Activated CD8-positive, alpha-beta memory T cell treated with anti-CD3 and anti-CD28 coated beads, Interleukin-2, amount 50 U/mL, for 24 hours (primary cell): ENCODE results near the gene GPC6.

Experiments used
- DNase-seq: peaks from one replicate; pipeline ENCODE4 v3.0.0-alpha.2; 2020; ENCODE audit errors: extremely low read depth

Gene GPC6

DNA sequence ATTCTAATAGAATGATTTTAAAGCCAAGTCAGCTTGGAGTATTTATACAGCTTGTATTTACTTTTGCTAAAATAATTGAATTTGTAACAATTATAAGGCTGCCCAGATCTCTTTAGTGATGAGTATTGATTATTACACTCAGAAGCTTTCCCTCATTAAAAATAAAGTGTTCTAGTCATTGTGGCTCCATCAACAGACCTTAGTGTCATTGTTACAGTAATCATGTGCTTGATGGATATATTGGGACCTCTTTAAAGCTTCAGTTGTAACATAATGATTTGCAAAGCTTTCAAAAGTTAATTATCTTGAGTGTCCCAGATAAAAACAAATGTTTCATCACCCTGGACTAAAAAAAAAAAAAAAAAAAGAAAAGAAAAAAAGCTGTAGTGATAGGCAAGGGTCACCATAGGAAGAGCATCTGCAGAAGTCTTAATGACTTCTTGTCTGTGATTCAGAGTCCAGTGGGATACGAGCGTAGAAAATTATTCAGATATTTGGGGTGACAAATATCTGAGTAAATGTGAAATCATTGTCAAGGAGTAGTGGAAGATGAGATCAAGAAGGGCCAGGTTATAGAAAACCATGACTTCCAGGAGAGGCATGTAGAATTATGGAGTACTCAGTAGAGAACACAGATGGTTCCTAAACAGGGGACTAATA lies 883.2 kb downstream of the GPC6 start:
- no peak for DNase-seq

GRCh38 chr13:94112227-94112626 lies 885.6 kb downstream of the GPC6 start:
- no peak for DNase-seq

- DNase-seq: no peak
Observed at GRCh38 chr13:94112731-94113130, 886.1 kb downstream of the GPC6 start.

DNA sequence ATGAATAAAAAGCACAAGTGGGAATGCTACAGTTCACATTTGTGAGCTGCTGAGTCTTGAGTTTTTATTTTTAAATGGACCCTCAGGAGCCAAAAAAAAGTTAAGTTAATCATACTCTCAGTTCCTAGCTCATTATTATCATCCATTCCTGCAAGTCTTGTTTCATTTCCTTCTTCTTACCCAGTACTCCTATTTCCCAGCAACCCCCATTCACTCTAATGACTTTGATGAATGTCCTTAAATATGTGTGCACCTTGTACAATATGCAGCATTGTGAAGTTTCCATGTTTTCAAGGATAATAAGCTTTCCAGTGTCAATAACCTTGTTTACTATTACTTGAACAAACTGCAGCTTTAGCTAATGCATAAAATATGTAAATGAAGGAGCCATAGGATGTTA lies 886.6 kb downstream of the GPC6 start:
- DNase-seq: no peak

DNA sequence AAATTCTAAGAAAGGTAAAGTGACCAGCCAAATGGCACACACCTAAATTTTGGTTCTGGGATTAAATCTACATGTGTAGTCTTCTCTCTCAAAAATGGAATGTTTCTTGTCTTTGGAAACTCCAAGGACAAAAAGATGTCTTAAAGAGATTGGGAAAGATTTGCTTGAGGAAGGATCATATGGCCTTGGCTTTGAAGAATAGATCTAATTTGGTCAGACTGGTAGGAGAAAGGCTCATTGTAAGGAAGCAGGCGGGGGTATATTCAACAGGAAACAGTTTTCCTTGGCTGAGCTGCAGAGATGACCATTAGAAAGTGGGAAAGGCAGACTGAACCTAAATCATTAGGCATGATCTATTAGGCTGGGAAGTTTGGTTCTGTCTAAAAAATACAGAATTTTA lies 887.6 kb downstream of the GPC6 start:
- no peak for DNase-seq

DNA sequence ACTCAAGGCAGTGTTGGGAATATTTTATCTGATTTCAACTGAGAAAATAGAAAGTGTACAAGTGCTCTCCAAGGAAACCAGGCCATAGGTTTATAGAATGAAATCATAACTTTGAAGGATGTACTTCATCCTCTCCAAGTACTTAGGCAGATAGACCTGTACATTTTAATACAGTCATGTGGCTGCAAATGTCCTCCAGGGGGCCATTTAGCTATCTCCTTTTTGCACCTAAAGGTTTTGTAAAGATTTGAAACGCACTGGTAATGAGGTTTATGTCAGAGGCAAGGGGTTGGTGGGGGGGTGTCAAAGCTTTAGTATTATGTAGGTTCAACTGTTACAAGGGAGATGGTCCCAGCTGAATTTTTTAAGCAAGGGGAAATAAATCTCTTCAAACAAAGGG lies 888.4 kb downstream of the GPC6 start:
- DNase-seq: no peak

GRCh38 chr13:94119360-94119936 lies 892.8 kb downstream of the GPC6 start:
- no peak for DNase-seq

- no peak for DNase-seq
Observed at GRCh38 chr13:94120878-94121277, 894.3 kb downstream of the GPC6 start.

- no peak for DNase-seq
Observed at GRCh38 chr13:94121686-94122085, 895.1 kb downstream of the GPC6 start.

- no peak for DNase-seq
Observed at GRCh38 chr13:94122300-94122915, 895.8 kb downstream of the GPC6 start.

DNA sequence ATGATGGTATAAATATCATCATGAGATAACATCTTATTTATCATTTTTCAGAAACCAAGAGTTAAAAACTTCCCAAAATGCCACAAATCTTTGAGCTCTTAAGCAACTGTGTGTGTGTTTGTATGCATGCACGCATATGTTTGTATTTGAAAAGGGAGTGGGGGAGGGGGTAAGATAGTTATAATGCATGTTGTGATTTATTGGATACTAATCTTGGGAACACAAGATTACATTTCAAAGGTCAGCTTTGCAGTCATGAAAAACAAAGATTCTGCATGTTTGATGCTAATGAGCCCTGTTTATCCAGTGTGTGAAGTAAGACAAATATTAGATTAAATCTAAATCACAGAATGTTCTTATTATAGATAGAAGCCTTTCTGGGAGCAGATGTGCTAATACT lies 897.0 kb downstream of the GPC6 start:
- DNase-seq: no peak

GRCh38 chr13:94128430-94128829 lies 901.8 kb downstream of the GPC6 start:
- no peak for DNase-seq

GRCh38 chr13:94129490-94129894 lies 902.9 kb downstream of the GPC6 start:
- no peak for DNase-seq

DNA sequence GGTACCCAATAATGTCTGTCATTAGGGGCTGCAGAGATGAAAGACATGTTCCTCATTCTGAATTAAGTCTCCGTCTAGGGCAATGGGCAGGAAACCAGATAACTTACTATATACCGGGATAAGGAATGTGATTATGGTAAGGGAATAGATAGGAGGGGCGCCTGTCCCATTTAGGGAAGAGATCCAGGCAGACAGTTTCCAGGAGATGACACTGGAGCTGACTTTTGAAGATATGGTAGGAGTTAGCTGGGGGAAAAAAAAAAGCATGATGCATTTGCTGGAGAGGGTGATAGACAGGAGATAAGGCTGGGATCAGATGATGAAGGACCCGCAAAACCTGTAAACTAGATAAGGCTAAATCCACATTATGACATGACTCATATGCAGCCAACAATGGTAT lies 912.2 kb downstream of the GPC6 start:
- no peak for DNase-seq

DNA sequence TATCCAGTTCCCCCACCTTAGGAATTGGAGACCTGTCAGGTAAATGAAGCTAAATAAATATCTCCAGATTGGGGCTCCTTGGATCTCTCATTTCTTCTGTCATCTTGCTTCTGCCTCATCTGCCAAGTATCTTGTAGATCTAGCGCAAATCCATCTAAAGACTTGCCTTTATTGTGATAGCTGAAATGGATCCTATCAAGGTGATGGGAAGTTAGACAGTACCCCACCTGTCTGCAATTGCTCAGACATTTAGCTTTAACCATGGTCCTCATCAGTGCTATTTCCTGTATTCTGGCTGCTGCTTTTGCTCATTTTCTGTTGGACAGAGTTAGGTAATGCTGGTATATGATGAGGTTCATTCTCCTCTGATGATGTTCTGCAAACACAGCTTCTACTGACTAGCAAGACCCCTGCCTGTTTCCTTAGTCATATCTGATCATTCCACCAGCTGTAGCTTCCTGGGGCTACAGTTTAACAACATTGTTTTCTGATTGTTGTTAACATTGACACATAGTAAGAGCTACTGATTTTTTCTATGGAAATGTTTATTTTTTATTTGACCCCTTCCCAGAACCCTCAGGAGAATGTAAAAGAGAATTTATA lies 912.9 kb downstream of the GPC6 start:
- no peak for DNase-seq

- DNase-seq: no peak
Observed at GRCh38 chr13:94140027-94140426, 913.4 kb downstream of the GPC6 start.

DNA sequence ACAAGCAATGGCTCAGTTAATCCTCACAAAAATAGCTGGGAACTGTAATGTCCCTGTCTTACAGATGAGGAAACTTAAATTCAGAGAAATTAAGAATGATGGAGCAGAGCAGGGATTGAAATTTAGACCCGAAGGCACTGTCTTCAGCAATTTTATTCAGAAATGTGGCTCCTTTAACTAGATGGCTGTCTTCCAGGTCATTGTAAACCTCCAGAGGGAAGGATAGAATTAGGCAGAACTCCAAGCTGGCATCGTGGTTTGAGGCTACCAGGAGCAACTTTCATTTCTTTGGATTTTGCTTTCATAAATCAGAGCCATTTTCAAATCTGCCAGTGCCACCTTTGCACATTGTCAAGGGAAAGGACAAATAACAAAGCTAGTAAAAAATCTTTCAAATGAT lies 913.9 kb downstream of the GPC6 start:
- no peak for DNase-seq

GRCh38 chr13:94143624-94144350 lies 917.2 kb downstream of the GPC6 start:
- DNase-seq: no peak

DNA sequence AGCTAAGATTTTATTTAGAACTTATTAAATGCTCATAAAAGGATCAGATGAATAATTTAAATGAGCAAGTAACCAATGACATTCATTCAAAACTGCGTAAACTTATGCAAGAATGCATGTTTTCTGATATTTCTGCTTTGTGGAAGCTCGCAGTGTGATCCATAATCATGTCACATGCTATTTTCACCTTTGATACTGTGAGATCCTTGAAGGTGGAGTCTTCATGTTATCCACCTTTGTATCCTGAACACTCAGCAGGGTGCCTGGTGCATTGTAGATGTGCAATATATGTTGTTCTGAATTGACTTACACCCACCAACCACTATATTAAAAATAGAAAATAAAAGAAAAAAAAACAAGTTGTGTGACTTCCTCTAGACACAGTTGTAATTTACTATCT lies 919.4 kb downstream of the GPC6 start:
- no peak for DNase-seq

- DNase-seq: no peak
Observed at GRCh38 chr13:94153586-94153985, 927.0 kb downstream of the GPC6 start.

DNA sequence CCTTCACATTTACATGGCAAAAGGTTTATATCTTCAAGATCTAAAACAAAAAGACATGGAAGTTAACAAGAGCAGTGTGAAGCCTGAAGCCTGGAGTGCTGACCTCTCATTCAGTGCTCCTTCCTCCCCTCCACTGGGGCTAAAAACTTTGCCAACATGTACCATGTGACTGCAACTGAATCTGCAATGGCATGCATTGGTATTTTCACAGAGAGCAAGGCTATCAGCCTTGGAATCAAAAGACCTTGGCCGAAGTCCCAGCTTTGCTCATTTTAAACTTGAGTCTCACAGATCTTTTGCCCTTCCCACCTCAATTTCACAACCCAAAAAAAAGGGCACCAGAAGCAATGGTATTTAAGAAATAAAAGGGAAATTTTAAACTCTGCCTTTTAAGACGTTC lies 927.8 kb downstream of the GPC6 start:
- no peak for DNase-seq

DNA sequence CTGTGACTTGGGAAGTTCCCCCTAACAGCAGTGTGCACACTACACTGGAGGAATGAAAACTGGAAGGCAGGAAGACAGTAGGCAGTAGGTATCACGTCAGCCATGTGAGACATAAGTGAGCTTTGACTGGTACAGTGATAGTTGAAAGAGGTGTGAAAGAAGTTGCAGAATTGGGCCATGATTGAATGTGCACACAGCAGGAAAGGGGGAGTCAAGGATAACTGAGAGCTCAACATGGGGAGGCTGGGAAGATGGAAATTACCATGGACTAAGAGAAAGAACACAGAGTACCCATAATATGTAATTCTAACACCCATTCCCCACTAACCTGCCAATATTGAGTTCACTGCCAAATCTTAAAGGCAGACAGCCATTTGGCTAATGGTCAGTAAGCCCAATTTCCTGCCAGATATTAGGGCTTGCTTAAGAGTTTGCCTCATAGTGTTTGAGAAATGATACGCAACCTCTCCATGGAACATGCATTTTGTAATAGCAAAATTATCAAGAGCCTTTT lies 931.2 kb downstream of the GPC6 start:
- no peak for DNase-seq
